H9 (cell line): ENCODE data around the gene BTBD1. TPM values are rescaled to one million over a fixed set of nuclear protein-coding genes. Genes with fewer than 3 reads are reported as not detected.
A peak's percentile ranks its signal among the peaks of the same experiment; 100 is the strongest.

Experiments
- DNase-seq: peaks from one replicate; pipeline ENCODE4 v3.0.0-alpha.2; 2017
- H2AFZ ChIP-seq: one replicate; pipeline ENCODE4 v1.6.1; 2013; ENCODE audit warnings: mild to moderate bottlenecking, low read length, control low read depth, moderate library complexity
- H2AK5ac ChIP-seq: 2 replicates; pipeline ENCODE4 v1.6.1; 2013; ENCODE audit warnings: low read length, control low read depth, mixed read lengths; ENCODE audit not compliant: insufficient read length
- H2BK120ac ChIP-seq: one replicate; pipeline ENCODE4 v1.6.1; 2013; ENCODE audit warnings: low read depth, mild to moderate bottlenecking, low read length, control low read depth, inconsistent platforms; ENCODE audit not compliant: poor library complexity, severe bottlenecking
- H2BK12ac ChIP-seq: 2 replicates; pipeline ENCODE4 v1.6.1; 2013; ENCODE audit warnings: low read length, control low read depth, mixed read lengths, low read depth; ENCODE audit not compliant: insufficient read length
- H2BK15ac ChIP-seq: 2 replicates; pipeline ENCODE4 v1.6.1; 2013; ENCODE audit warnings: low read depth, low read length, control low read depth
- H2BK20ac ChIP-seq: one replicate; pipeline ENCODE4 v1.6.1; 2013; ENCODE audit warnings: low read depth, mild to moderate bottlenecking, low read length, control low read depth, inconsistent platforms; ENCODE audit not compliant: poor library complexity, severe bottlenecking
- H2BK5ac ChIP-seq: 2 replicates; pipeline ENCODE4 v1.6.1; 2013; ENCODE audit warnings: low read length, control low read depth, mixed read lengths; ENCODE audit not compliant: insufficient read length
- H3K14ac ChIP-seq: 2 replicates; pipeline ENCODE4 v1.6.1; 2013; ENCODE audit warnings: low read length, control low read depth; ENCODE audit not compliant: insufficient read depth
- H3K18ac ChIP-seq: 2 replicates; pipeline ENCODE4 v1.6.1; 2013; ENCODE audit warnings: low read depth, mild to moderate bottlenecking, mixed read lengths, low read length, control low read depth; ENCODE audit not compliant: insufficient read length
- H3K23ac ChIP-seq: 2 replicates; pipeline ENCODE4 v1.6.1; 2013; ENCODE audit warnings: low read length, control low read depth, mixed read lengths, low read depth; ENCODE audit not compliant: insufficient read length
- H3K23me2 ChIP-seq: 2 replicates; pipeline ENCODE4 v1.6.1; 2013; ENCODE audit warnings: low read depth, mild to moderate bottlenecking, mixed read lengths, low read length, control low read depth; ENCODE audit not compliant: insufficient read length, poor library complexity, severe bottlenecking
- H3K27ac ChIP-seq: 2 replicates; pipeline ENCODE4 v1.5.1; 2013; ENCODE audit warnings: low read length, control low read depth, mixed read lengths, low read depth; ENCODE audit not compliant: insufficient read length
- H3K27me3 ChIP-seq: 2 replicates; pipeline ENCODE4 v1.6.1; 2013; ENCODE audit warnings: low read length, control low read depth, inconsistent platforms; ENCODE audit not compliant: insufficient read depth
- H3K4ac ChIP-seq: 2 replicates; pipeline ENCODE4 v1.6.1; 2013; ENCODE audit warnings: low read depth, mild to moderate bottlenecking, control low read depth, inconsistent platforms, low read length, moderate library complexity
- H3K4me1 ChIP-seq: 2 replicates; pipeline ENCODE4 v1.6.1; 2013; ENCODE audit warnings: low read length, control low read depth, inconsistent platforms; ENCODE audit not compliant: insufficient read depth
- H3K4me2 ChIP-seq: 2 replicates; pipeline ENCODE4 v1.6.1; 2013; ENCODE audit warnings: low read length, control low read depth, mixed read lengths; ENCODE audit not compliant: insufficient read length, insufficient read depth
- H3K56ac ChIP-seq: 2 replicates; pipeline ENCODE4 v1.6.1; 2013; ENCODE audit warnings: low read depth, mild to moderate bottlenecking, mixed read lengths, low read length, control low read depth; ENCODE audit not compliant: insufficient read length
- H3K79me1 ChIP-seq: 2 replicates; pipeline ENCODE4 v1.6.1; 2013; ENCODE audit warnings: low read depth, mild to moderate bottlenecking, moderate library complexity, low read length, control low read depth, inconsistent platforms; ENCODE audit not compliant: insufficient read depth, poor library complexity, severe bottlenecking
- H3K79me2 ChIP-seq: 2 replicates; pipeline ENCODE4 v1.6.1; 2013; ENCODE audit warnings: low read length, control low read depth, inconsistent platforms; ENCODE audit not compliant: insufficient read depth
- H3K9ac ChIP-seq: 2 replicates; pipeline ENCODE4 v1.6.1; 2013; ENCODE audit warnings: low read length, control low read depth, mixed read lengths; ENCODE audit not compliant: insufficient read length; ENCODE audit errors: extremely low read depth
- H3K9me3 ChIP-seq: one replicate; pipeline ENCODE4 v1.6.1; 2013; ENCODE audit warnings: low read depth, low read length, inconsistent platforms; ENCODE audit not compliant: control insufficient read depth
- H3T11ph ChIP-seq: one replicate; pipeline ENCODE4 v1.6.1; 2013; ENCODE audit warnings: mild to moderate bottlenecking, low read length, control low read depth, inconsistent platforms
- H4K20me1 ChIP-seq: one replicate; pipeline ENCODE4 v1.6.1; 2013; ENCODE audit not compliant: control insufficient read depth, insufficient read length, insufficient read depth
- H4K5ac ChIP-seq: 2 replicates; pipeline ENCODE4 v1.6.1; 2013; ENCODE audit warnings: low read depth, mild to moderate bottlenecking, mixed read lengths, low read length, control low read depth; ENCODE audit not compliant: insufficient read length
- H4K8ac ChIP-seq: replicated peaks from 2 replicates; pipeline ENCODE4 v1.6.1; 2013; ENCODE audit warnings: low read length, control low read depth, mixed read lengths, low read depth; ENCODE audit not compliant: insufficient read length
- H4K91ac ChIP-seq: 2 replicates; pipeline ENCODE4 v1.6.1; 2013; ENCODE audit warnings: low read depth, mild to moderate bottlenecking, moderate library complexity, mixed read lengths, low read length, control low read depth; ENCODE audit not compliant: insufficient read length
- H3K27ac Mint-ChIP-seq, 3 experiments: 2 replicates in 2 of 3; 3 replicates in 1 of 3; pipeline ENCODE4 v1.8.0; 2020 to 2021; ENCODE audit warnings: mixed read lengths in 3 of 3, mild to moderate bottlenecking in 1 of 3, moderate library complexity in 1 of 3
- H3K27me3 Mint-ChIP-seq: 2 replicates; pipeline ENCODE4 v1.8.0; 2021; ENCODE audit warnings: low read depth, mild to moderate bottlenecking, moderate library complexity, mixed read lengths
- H3K36me3 Mint-ChIP-seq, 3 experiments: 2 replicates in 2 of 3; 3 replicates in 1 of 3; pipeline ENCODE4 v1.8.0; 2020 to 2021; ENCODE audit warnings: low read depth in 3 of 3, mixed read lengths in 3 of 3; ENCODE audit not compliant: insufficient read depth in 1 of 3
- H3K4me1 Mint-ChIP-seq, 2 experiments: 2 replicates each; pipeline ENCODE4 v1.8.0; 2020; ENCODE audit warnings: mixed read lengths in 2 of 2
- H3K4me3 Mint-ChIP-seq, 2 experiments: 2 replicates in 1 of 2; 3 replicates in 1 of 2; pipeline ENCODE4 v1.8.0; 2020 to 2021; ENCODE audit warnings: mild to moderate bottlenecking in 2 of 2, mixed read lengths in 2 of 2, moderate library complexity in 1 of 2
- H3K9me3 Mint-ChIP-seq, 2 experiments: 2 replicates in 1 of 2; 3 replicates in 1 of 2; pipeline ENCODE4 v1.8.0; 2020; ENCODE audit warnings: mild to moderate bottlenecking in 2 of 2, mixed read lengths in 2 of 2, moderate library complexity in 1 of 2
- CTCF ChIP-seq: fragments of 200-600 bp; sonication (generic); conservative IDR thresholded peaks from 3 replicates; pipeline ENCODE4 v1.8.0; 2021; ENCODE audit warnings: antibody characterized with exemption, mild to moderate bottlenecking
- WGBS: extraction: QIAGEN DNeasy Blood & Tissue Kit; methylation state at CpG from one replicate; pipeline ENCODE4 v1.1.7; 2013; ENCODE audit warnings: missing lambda C conversion rate, low lambda C conversion rate, mixed read lengths; ENCODE audit not compliant: insufficient read length; ENCODE audit errors: extremely low coverage; 5-methylcytosine and 5-hydroxymethylcytosine counted together
- total RNA-seq: library from RNA; stranded (reverse); gene quantifications from 2 replicates; pipeline ENCODE4 v1.2.1, GENCODE V29; 2021

BTBD1 gene
- total RNA-seq, 1 experiment from 2014 or later: 43.3 TPM

- WGBS: no CpG with 5 or more reads among the region's 1 CpG
- H3K27me3 ChIP-seq: peaks cover 6% of the 10 kb centered on the region; the same call in 1 of the 2 replicates
- no peak overlapping the region for H2BK20ac ChIP-seq
- H3K4me1 ChIP-seq: no peaks in the 10 kb centered on the region; the same call in 1 of the 2 replicates
- H2BK12ac ChIP-seq: no peak overlapping the region
- no peak overlapping the region for H3K56ac ChIP-seq
- H4K5ac ChIP-seq: no peak overlapping the region
- H2AFZ ChIP-seq: no peak overlapping the region
- no peak for DNase-seq
- no peak overlapping the region for H3K14ac ChIP-seq
- H3K36me3 Mint-ChIP-seq: no peaks in the 10 kb centered on the region; a peak in 1 of 7 replicates
- H3K4me3 Mint-ChIP-seq: peak overlapping the region in 1 of 2 experiments; percentile 71; a peak in 2 of 5 replicates
- no peak for TF ChIP-seq CTCF
- H3K23me2 ChIP-seq: peaks cover 2% of the 10 kb centered on the region
- H3T11ph ChIP-seq: no peak overlapping the region
- no peak overlapping the region for H2BK5ac ChIP-seq
- no peak overlapping the region for H4K8ac ChIP-seq
- H3K23ac ChIP-seq: no peak overlapping the region
- H4K20me1 ChIP-seq: no peaks in the 10 kb centered on the region
- no peaks in the 10 kb centered on the region; a peak in 1 of 5 replicates for H3K9me3 Mint-ChIP-seq
- no peaks in the 10 kb centered on the region for H3K79me2 ChIP-seq
- no peak overlapping the region for H2BK120ac ChIP-seq
- H3K9me3 ChIP-seq: no peaks in the 10 kb centered on the region
- H3K27ac ChIP-seq: no peak overlapping the region
- H2AK5ac ChIP-seq: no peak overlapping the region
- H3K4me2 ChIP-seq: no peak overlapping the region
- no peak overlapping the region for H3K9ac ChIP-seq
- H3K79me1 ChIP-seq: no peaks in the 10 kb centered on the region
- H2BK15ac ChIP-seq: no peak overlapping the region
- H3K27me3 Mint-ChIP-seq: peaks cover 63% of the 10 kb centered on the region
- H3K4ac ChIP-seq: no peak overlapping the region
- no peak overlapping the region for H3K27ac Mint-ChIP-seq
- H4K91ac ChIP-seq: no peak overlapping the region
- peaks cover 5 to 17% of the 10 kb centered on the region in 2 experiments; a peak in 3 of 4 replicates for H3K4me1 Mint-ChIP-seq
- no peak overlapping the region for H3K18ac ChIP-seq
Observed at GRCh38 chr15:83105440-83105839, 38.4 kb upstream of the BTBD1 start.
